MM.1S (cell line): ENCODE measurements around the gene NCAPG.
A peak's percentile ranks its signal among the peaks of the same experiment; 100 is the strongest.

Source experiments
- EZH2 ChIP-seq: fragments of 300-600 bp; sonication (generic); optimal IDR thresholded peaks from 2 replicates; pipeline ENCODE3; 2017; ENCODE audit warnings: low read depth, mild to moderate bottlenecking, antibody characterized with exemption, low read length, mixed read lengths
- EZH2phosphoT487 ChIP-seq: fragments of 300-600 bp; sonication (generic); IDR thresholded peaks from 2 replicates; pipeline ENCODE4 v1.6.1; 2018; ENCODE audit warnings: antibody characterized with exemption, low read length
- TF ChIP-seq, protein P1 (sequence below): fragments of 300-600 bp; sonication (generic); IDR thresholded peaks from 2 replicates; pipeline ENCODE4 v1.5.1; 2016; ENCODE audit warnings: antibody characterized with exemption, low read length, mixed read lengths

DNA sequence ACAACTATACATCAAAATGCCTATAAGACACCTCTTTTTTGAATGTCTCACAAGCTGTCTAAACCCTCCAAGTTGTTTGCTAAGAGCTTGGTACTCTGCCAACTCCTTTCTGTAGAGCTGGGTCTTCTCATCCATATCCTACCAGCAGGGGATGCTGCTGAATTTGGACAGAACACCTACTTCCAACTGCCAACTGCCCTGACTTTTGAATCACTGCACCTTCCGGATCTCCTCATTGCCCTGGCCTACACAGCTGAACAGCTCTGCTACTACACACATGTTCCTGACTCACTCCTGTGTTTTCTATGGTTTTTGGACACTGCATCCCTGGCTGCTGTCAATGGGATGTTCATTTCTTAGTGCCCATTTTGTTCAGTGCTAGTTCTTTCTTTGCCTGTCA, 48.1 kb upstream of the NCAPG start:
- TF ChIP-seq, protein P1, sequence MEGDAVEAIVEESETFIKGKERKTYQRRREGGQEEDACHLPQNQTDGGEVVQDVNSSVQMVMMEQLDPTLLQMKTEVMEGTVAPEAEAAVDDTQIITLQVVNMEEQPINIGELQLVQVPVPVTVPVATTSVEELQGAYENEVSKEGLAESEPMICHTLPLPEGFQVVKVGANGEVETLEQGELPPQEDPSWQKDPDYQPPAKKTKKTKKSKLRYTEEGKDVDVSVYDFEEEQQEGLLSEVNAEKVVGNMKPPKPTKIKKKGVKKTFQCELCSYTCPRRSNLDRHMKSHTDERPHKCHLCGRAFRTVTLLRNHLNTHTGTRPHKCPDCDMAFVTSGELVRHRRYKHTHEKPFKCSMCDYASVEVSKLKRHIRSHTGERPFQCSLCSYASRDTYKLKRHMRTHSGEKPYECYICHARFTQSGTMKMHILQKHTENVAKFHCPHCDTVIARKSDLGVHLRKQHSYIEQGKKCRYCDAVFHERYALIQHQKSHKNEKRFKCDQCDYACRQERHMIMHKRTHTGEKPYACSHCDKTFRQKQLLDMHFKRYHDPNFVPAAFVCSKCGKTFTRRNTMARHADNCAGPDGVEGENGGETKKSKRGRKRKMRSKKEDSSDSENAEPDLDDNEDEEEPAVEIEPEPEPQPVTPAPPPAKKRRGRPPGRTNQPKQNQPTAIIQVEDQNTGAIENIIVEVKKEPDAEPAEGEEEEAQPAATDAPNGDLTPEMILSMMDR: peak; percentile 24
- TF ChIP-seq EZH2: no peak
- TF ChIP-seq EZH2phosphoT487: no peak
